PC-3 (cell line): ENCODE measurements around the gene ADAMTSL1.

Experiments used
- CTCF ChIP-seq: fragments of 300-600 bp; sonication (generic); conservative IDR thresholded peaks from 2 replicates; pipeline ENCODE4 v1.5.1; 2017; ENCODE audit warnings: antibody characterized with exemption, low read depth, mild to moderate bottlenecking, low read length
- EZH2 ChIP-seq: fragments of 300-600 bp; sonication (generic); IDR thresholded peaks from one replicate; pipeline ENCODE4 v1.6.1; 2017; ENCODE audit warnings: antibody characterized with exemption, mild to moderate bottlenecking, low read length; ENCODE audit not compliant: unreplicated experiment
- EZH2phosphoT487 ChIP-seq: fragments of 300-600 bp; sonication (generic); IDR thresholded peaks from 2 replicates; pipeline ENCODE4 v1.6.1; 2018; ENCODE audit warnings: mild to moderate bottlenecking, antibody characterized with exemption, low read length, borderline replicate concordance

- TF ChIP-seq EZH2 = no peak
- TF ChIP-seq CTCF = no peak
- TF ChIP-seq EZH2phosphoT487 = no peak
These were observed 336.6 kb downstream of the ADAMTSL1 start for GRCh38 chr9:18810581-18810980.
